B cell (primary cell): ENCODE measurements around the gene OXA1L. TPM values are rescaled to one million over a fixed set of nuclear protein-coding genes. Genes with fewer than 3 reads are reported as not detected.

Experiments
- ATAC-seq: fragments of 200-7000 bp; cut with Tn5 transposase; one replicate; pipeline ENCODE4 v1.10.0; 2021; ENCODE audit warnings: low read depth, mild to moderate bottlenecking, moderate number of reproducible peaks, moderate library complexity
- CTCF ChIA-PET: fragments of 350-600 bp; sonication (Branson Sonifier 250); formaldehyde crosslinking; loops from one replicate; lab custom pipeline; 2021; ENCODE audit warnings: antibody characterized with exemption, inconsistent platforms; lab: Charles Lee
- POLR2A ChIA-PET: fragments of 350-600 bp; sonication (Branson Sonifier 250); formaldehyde crosslinking; loops from one replicate; lab custom pipeline; 2021; ENCODE audit warnings: antibody characterized with exemption; lab: Charles Lee
- DNase-seq: peaks from one replicate; pipeline ENCODE4 v3.0.0; 2013
- H2AFZ ChIP-seq: 2 replicates; pipeline ENCODE4 v1.6.1; 2012; ENCODE audit warnings: mild to moderate bottlenecking, low read depth, low read length; ENCODE audit not compliant: insufficient read depth, poor library complexity, severe bottlenecking
- H3K27ac ChIP-seq, 2 donors: 1 replicate in 1 of 2; 2 replicates in 1 of 2; pipeline ENCODE4 v1.5.1; 2012 to 2013; ENCODE audit warnings: low read length in 2 of 2, mild to moderate bottlenecking in 2 of 2, moderate library complexity in 1 of 2
- H3K27me3 ChIP-seq, 4 experiments: fragments of 200-600 bp in 1 of 4; sonication (generic) in 1 of 4; replicated peaks in 1 of 4; 1 replicate in 2 of 4; 2 replicates in 2 of 4; pipeline versions ENCODE4 v1.6.1 to v1.7.0; 2013 to 2016; ENCODE audit warnings: low read length in 3 of 4, mild to moderate bottlenecking in 2 of 4, mixed read lengths in 1 of 4, moderate library complexity in 1 of 4; ENCODE audit not compliant: insufficient read depth in 4 of 4, control insufficient read depth in 3 of 4; ENCODE audit errors: control extremely low read depth in 1 of 4
- H3K36me3 ChIP-seq, 2 experiments: replicated peaks in 1 of 2; 1 replicate in 1 of 2; 2 replicates in 1 of 2; pipeline versions ENCODE4 v1.6.1 to v1.7.1; 2013; ENCODE audit warnings: low read length in 1 of 2; ENCODE audit not compliant: insufficient read depth in 2 of 2, control insufficient read depth in 1 of 2; ENCODE audit errors: control extremely low read depth in 1 of 2, extremely low read depth in 1 of 2
- H3K4me1 ChIP-seq, 2 donors: fragments of 200-600 bp in 1 of 2; sonication (generic) in 1 of 2; 1 replicate in 1 of 2; 2 replicates in 1 of 2; pipeline versions ENCODE4 v1.5.1 to v1.6.1; 2013 to 2017; ENCODE audit warnings: low read length in 2 of 2; ENCODE audit not compliant: control insufficient read depth in 2 of 2, insufficient read depth in 2 of 2
- H3K4me2 ChIP-seq: replicated peaks from 2 replicates; pipeline ENCODE3; 2012; ENCODE audit warnings: mild to moderate bottlenecking, low read depth, low read length; ENCODE audit not compliant: poor library complexity, severe bottlenecking
- H3K4me3 ChIP-seq, 5 experiments: fragments of 200-600 bp in 1 of 5; sonication (generic) in 1 of 5; 1 replicate in 3 of 5; 2 replicates in 2 of 5; pipeline versions ENCODE4 v1.5.1 to v1.7.0; 2011 to 2016; ENCODE audit warnings: low read length in 4 of 5, mild to moderate bottlenecking in 4 of 5, low read depth in 2 of 5, control low read depth in 1 of 5, moderate library complexity in 1 of 5; ENCODE audit not compliant: insufficient read depth in 1 of 5; ENCODE audit errors: control extremely low read depth in 1 of 5, extremely low read depth in 1 of 5
- H3K79me2 ChIP-seq: fragments of 200-600 bp; sonication (generic); one replicate; pipeline ENCODE4 v1.6.0; 2016; ENCODE audit warnings: low read length; ENCODE audit not compliant: control insufficient read depth, insufficient read depth
- H3K9ac ChIP-seq: fragments of 200-600 bp; sonication (generic); 2 replicates; pipeline ENCODE4 v1.6.1; 2017; ENCODE audit warnings: mild to moderate bottlenecking, low read length, moderate library complexity
- H3K9me3 ChIP-seq, 3 donors: one replicate each; pipeline versions ENCODE4 v1.6.1 to v1.7.1; 2013; ENCODE audit warnings: low read length in 2 of 3; ENCODE audit not compliant: control insufficient read depth in 2 of 3, insufficient read depth in 1 of 3; ENCODE audit errors: control extremely low read depth in 1 of 3
- H4K20me1 ChIP-seq: 2 replicates; pipeline ENCODE4 v1.6.0; 2012; ENCODE audit warnings: mild to moderate bottlenecking, low read length; ENCODE audit not compliant: insufficient read depth, control insufficient read depth, poor library complexity, severe bottlenecking
- H3K27ac Mint-ChIP-seq: one replicate; pipeline ENCODE4 v1.8.0; 2021; ENCODE audit warnings: mixed read lengths
- H3K27me3 Mint-ChIP-seq: one replicate; pipeline ENCODE4 v1.8.0; 2021; ENCODE audit warnings: mixed read lengths
- H3K4me1 Mint-ChIP-seq: one replicate; pipeline ENCODE4 v1.8.0; 2021; ENCODE audit warnings: mixed read lengths
- H3K4me3 Mint-ChIP-seq: one replicate; pipeline ENCODE4 v1.8.0; 2021; ENCODE audit warnings: mixed read lengths
- H3K9me3 Mint-ChIP-seq: one replicate; pipeline ENCODE4 v1.8.0; 2022; ENCODE audit warnings: mixed read lengths; ENCODE audit not compliant: insufficient read depth
- EZH2 ChIP-seq: IDR thresholded peaks from 2 replicates; pipeline ENCODE4 v1.6.1; 2012; ENCODE audit warnings: borderline replicate concordance, low read depth, mild to moderate bottlenecking, moderate library complexity, low read length; ENCODE audit not compliant: insufficient read depth, poor library complexity, severe bottlenecking
- WGBS: methylation state at CpG from one replicate; pipeline ENCODE4 v1.1.5; 2013; ENCODE audit warnings: missing lambda C conversion rate; ENCODE audit not compliant: insufficient coverage; 5-methylcytosine and 5-hydroxymethylcytosine counted together
- intact Hi-C: fragments of 100-400 bp; cut with micrococcal nuclease; formaldehyde crosslinking; loops from one replicate; pipeline ENCODE4 v1.10.0; 2022
- polyA plus RNA-seq: library from polyadenylated mRNA; depleted of rRNA; stranded (reverse); fragments of >200 nt; gene quantifications from 2 replicates; pipeline ENCODE4 v1.2.3, GENCODE V29; 2012
- total RNA-seq, 2 donors: library from RNA; stranded (reverse); fragments of 120-200 nt in 1 of 2; gene quantifications; 1 replicate in 1 of 2; 2 replicates in 1 of 2; pipeline versions ENCODE4 v1.2.3 to v1.2.4, GENCODE V29; 2013 to 2022
- TF ChIP-seq, protein P1 (sequence below): fragments of 200-600 bp; IDR thresholded peaks from one replicate; pipeline ENCODE4 v1.8.0; 2022; ENCODE audit warnings: antibody characterized with exemption, mild to moderate bottlenecking

The OXA1L gene
- total and polyA plus RNA-seq, 2 donors (not counting 1 experiment from before 2014, with no cell fraction given) = 147 to 201 TPM

DNA sequence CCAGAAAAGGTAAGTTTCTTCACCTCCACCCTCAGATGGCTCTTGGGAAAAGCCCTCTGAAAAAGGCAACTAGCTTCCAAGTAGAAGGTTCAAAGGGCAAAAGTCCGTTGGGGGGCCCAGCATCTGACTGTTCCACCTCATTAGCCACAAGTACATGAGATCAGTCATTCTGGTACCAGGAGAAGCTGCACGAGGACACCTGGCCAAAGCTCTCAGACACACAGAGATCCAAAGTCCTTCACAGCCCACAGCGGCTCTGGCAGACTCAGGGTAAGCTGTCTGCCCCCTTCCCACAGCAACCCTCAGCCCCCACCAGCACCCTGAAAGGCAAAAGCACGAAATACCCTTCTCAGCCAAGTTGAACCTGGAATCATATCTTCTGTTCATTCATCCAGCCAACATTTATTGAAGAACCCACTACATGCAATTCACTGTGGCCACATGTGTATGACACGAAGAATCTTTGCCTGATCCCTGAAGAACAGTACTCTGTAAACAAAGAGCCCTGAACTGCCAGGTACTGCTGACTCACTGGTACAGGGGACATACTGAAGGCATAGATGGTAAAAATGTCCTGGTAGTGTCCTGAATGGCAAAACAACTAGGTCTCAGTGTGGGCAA, 29.7 kb downstream of the OXA1L start:
- no peak overlapping the region for H2AFZ ChIP-seq
- intact Hi-C loops = no loop called here
- H3K27ac Mint-ChIP-seq = peak overlapping the region; percentile 93

More for the DNA sequence above, 29.7 kb downstream of the OXA1L start:
- WGBS = 56% methylated on average over 4 of the region's 5 CpGs
- H3K36me3 ChIP-seq = peaks cover 0 to 8% of the 10 kb centered on the region in 2 experiments
- H3K4me1 ChIP-seq = peaks cover 26 to 37% of the 10 kb centered on the region in 2 donors
- ChIA-PET CTCF (interaction anchor here (0.5 to 5.7 kb wide), 8 partner anchors 11 to 226 kb away, joined by 3 to 29 read pairs (median 4); no protein-coding TSS in a partner anchor), POLR2A (interaction anchor here (1.3 to 1.8 kb wide), 2 partner anchors 13 to 75 kb away, joined by 3 to 4 read pairs; partner anchors contain the start of gene LRP10)
- H4K20me1 ChIP-seq = no peaks in the 10 kb centered on the region
- DNase-seq (no peak), ATAC-seq (no peak)
- H3K27me3 Mint-ChIP-seq = no peaks in the 10 kb centered on the region
- no peaks in the 10 kb centered on the region for H3K27me3 ChIP-seq
- H3K9me3 ChIP-seq = peaks cover 0 to 8% (median 0%) of the 10 kb centered on the region in 3 donors
- H3K4me3 ChIP-seq = no peak overlapping the region
- H3K27ac ChIP-seq = peak overlapping the region in 1 of 2 donors; percentile 18
- no peak for TF ChIP-seq EZH2
- TF ChIP-seq, protein P1, sequence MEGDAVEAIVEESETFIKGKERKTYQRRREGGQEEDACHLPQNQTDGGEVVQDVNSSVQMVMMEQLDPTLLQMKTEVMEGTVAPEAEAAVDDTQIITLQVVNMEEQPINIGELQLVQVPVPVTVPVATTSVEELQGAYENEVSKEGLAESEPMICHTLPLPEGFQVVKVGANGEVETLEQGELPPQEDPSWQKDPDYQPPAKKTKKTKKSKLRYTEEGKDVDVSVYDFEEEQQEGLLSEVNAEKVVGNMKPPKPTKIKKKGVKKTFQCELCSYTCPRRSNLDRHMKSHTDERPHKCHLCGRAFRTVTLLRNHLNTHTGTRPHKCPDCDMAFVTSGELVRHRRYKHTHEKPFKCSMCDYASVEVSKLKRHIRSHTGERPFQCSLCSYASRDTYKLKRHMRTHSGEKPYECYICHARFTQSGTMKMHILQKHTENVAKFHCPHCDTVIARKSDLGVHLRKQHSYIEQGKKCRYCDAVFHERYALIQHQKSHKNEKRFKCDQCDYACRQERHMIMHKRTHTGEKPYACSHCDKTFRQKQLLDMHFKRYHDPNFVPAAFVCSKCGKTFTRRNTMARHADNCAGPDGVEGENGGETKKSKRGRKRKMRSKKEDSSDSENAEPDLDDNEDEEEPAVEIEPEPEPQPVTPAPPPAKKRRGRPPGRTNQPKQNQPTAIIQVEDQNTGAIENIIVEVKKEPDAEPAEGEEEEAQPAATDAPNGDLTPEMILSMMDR = no peak
- peaks cover 72% of the 10 kb centered on the region for H3K4me1 Mint-ChIP-seq
- H3K9ac ChIP-seq = no peak overlapping the region
- no peaks in the 10 kb centered on the region for H3K9me3 Mint-ChIP-seq
- no peak overlapping the region for H3K4me2 ChIP-seq
- peaks cover 3% of the 10 kb centered on the region for H3K79me2 ChIP-seq
- H3K4me3 Mint-ChIP-seq = peak overlapping the region; percentile 13
